ENCODE data around the gene MEIG1.
A peak's percentile ranks its signal among the peaks of the same experiment; 100 is the strongest.
"Not testable (repeated sequence)": the region's sequence is repeated elsewhere in the genome, so short reads cannot be mapped to it uniquely, and the experiment has no call there.

MEIG1 gene

GRCh38 chr10:14993500-14994455 lies 34.6 kb downstream of the MEIG1 start:
- peak; percentile 3 for DNase-seq (ENCODE audit: low read depth)
- not testable (repeated sequence) for H3K4me3 ChIP-seq (replicated peaks; ENCODE audit: low read depth, low read length)

GRCh38 chr10:14995964-14996565 lies 36.9 kb downstream of the MEIG1 start:
- DNase-seq (ENCODE audit: low read depth) = no peak
- no peak for TF ChIP-seq CTCF (IDR thresholded peaks at IDR 0.05; ENCODE audit: low read length, missing control alignments)
- H3K4me3 ChIP-seq (replicated peaks; ENCODE audit: low read depth, low read length) = peak overlapping the region; percentile 24

- DNase-seq (ENCODE audit: low read depth); H3K4me3 ChIP-seq (replicated peaks; ENCODE audit: low read depth, low read length): not testable (repeated sequence)
Measured at GRCh38 chr10:15013530-15013929, 54.3 kb downstream of the MEIG1 start.

GRCh38 chr10:15015451-15015850 lies 56.3 kb downstream of the MEIG1 start:
- DNase-seq (ENCODE audit: low read depth) = no peak
- TF ChIP-seq CTCF (IDR thresholded peaks at IDR 0.05; ENCODE audit: low read length, missing control alignments) = no peak
- H3K4me3 ChIP-seq (replicated peaks; ENCODE audit: low read depth, low read length) = no peak overlapping the region

GRCh38 chr10:15020966-15021365 lies 61.8 kb downstream of the MEIG1 start:
- not testable (repeated sequence) for DNase-seq (ENCODE audit: low read depth); H3K4me3 ChIP-seq (replicated peaks; ENCODE audit: low read depth, low read length)
